GM10266 (cell line): Measurements from ENCODE around the gene UBQLN4.

Experiments
- DNase-seq: peaks from one replicate; pipeline ENCODE4 v3.0.0; 2012; ENCODE audit errors: extremely low spot score
- CTCF ChIP-seq: IDR thresholded peaks from 2 replicates; pipeline ENCODE4 v1.5.1; 2012; ENCODE audit warnings: mild to moderate bottlenecking, low read depth; ENCODE audit not compliant: control insufficient read depth, insufficient read depth; ENCODE audit errors: missing control alignments

Gene UBQLN4

GRCh38 chr1:156053768-156054499 is at the start of gene UBQLN4:
UBQLN4 (minus strand) TSS chr1:156053798; CDS start chr1:156053701, 97 bp downstream.
- TF ChIP-seq CTCF, result peak; percentile 73

GRCh38 chr1:156102633-156103511 is 49.3 kb upstream of the UBQLN4 start:
- no peak for DNase-seq
- TF ChIP-seq CTCF, result no peak

More at GRCh38 chr1:156053768-156054499, at the start of gene UBQLN4:
- peak; percentile 97 for DNase-seq

GRCh38 chr1:156101880-156102279 is 48.3 kb upstream of the UBQLN4 start:
- no peak for DNase-seq
- TF ChIP-seq CTCF, result no peak

GRCh38 chr1:156100205-156100995 is 46.8 kb upstream of the UBQLN4 start:
- TF ChIP-seq CTCF, result no peak
- no peak for DNase-seq

- TF ChIP-seq CTCF, result no peak
- no peak for DNase-seq
These were observed 45.7 kb upstream of the UBQLN4 start for GRCh38 chr1:156099282-156099681.

GRCh38 chr1:156098784-156099183 is 45.2 kb upstream of the UBQLN4 start:
- no peak for DNase-seq
- no peak for TF ChIP-seq CTCF
